ENCODE measurements around the gene CADM2.
A peak's percentile ranks its signal among the peaks of the same experiment; 100 is the strongest.

The CADM2 gene

DNA sequence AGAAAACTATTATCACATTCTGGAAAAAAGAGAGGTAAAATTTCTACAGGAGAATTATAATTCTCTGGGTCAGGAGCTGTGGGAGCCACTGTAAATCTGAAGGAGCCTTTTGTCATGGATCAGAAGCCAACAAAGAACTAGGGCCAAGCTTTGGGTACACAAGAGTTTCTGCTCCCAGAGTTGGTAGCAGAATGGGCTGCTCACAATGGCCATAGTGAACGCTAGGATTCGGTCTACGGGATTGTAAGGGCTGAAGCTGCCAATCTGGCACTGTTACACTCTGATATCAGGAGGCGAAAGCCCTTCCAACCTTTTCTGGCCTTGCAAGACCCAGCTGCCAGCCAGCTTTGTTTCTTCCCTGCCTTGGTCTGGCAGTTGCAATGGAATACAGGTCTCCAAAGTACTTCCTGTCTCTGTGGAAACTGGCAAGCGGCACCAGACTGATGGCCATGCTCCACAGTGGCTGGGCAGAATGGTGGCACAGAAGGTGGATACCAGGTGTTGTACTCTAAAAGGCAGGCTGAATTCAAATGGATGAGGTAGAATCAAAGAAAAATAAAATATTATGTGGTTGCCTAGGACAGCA is 831.7 kb downstream of the CADM2 start:
- TF ChIP-seq, protein P1, sequence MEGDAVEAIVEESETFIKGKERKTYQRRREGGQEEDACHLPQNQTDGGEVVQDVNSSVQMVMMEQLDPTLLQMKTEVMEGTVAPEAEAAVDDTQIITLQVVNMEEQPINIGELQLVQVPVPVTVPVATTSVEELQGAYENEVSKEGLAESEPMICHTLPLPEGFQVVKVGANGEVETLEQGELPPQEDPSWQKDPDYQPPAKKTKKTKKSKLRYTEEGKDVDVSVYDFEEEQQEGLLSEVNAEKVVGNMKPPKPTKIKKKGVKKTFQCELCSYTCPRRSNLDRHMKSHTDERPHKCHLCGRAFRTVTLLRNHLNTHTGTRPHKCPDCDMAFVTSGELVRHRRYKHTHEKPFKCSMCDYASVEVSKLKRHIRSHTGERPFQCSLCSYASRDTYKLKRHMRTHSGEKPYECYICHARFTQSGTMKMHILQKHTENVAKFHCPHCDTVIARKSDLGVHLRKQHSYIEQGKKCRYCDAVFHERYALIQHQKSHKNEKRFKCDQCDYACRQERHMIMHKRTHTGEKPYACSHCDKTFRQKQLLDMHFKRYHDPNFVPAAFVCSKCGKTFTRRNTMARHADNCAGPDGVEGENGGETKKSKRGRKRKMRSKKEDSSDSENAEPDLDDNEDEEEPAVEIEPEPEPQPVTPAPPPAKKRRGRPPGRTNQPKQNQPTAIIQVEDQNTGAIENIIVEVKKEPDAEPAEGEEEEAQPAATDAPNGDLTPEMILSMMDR (conservative IDR thresholded peaks at IDR 0.05; ENCODE audit: control insufficient read depth, insufficient read depth, low read depth, low read length) = no peak
- DNase-seq (ENCODE audit: low read depth) = no peak
- no peak overlapping the region for H3K4me3 ChIP-seq (ENCODE audit: control insufficient read depth, low read depth, low read length)

GRCh38 chr3:85796140-85796539 is 837.4 kb downstream of the CADM2 start:
- no peak overlapping the region for H3K4me3 ChIP-seq (ENCODE audit: control insufficient read depth, low read depth, low read length)
- TF ChIP-seq, protein P1 (conservative IDR thresholded peaks at IDR 0.05; ENCODE audit: control insufficient read depth, insufficient read depth, low read depth, low read length) = no peak
- DNase-seq (ENCODE audit: low read depth) = no peak

DNA sequence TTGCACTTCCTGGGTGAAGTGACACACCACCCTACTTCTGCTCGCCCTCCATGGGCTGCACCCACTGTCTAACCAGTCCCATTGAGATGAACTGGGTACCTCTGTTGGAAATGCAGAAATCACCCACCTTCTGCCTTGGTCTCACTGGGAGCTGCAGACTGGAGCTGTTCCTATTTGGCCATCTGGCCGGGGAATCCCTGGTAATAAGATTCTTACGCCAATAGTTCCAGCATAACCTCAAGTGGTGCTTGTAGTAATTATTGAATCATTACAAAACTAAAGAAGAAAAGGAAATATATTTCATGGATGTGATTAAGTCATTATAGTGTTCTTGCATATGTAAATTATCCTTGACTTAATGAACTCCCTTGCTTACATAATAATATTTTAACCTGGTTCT is 841.9 kb downstream of the CADM2 start:
- H3K4me3 ChIP-seq (ENCODE audit: control insufficient read depth, low read depth, low read length) = no peak overlapping the region
- TF ChIP-seq, protein P1 (conservative IDR thresholded peaks at IDR 0.05; ENCODE audit: control insufficient read depth, insufficient read depth, low read depth, low read length) = no peak
- DNase-seq (ENCODE audit: low read depth) = no peak

DNA sequence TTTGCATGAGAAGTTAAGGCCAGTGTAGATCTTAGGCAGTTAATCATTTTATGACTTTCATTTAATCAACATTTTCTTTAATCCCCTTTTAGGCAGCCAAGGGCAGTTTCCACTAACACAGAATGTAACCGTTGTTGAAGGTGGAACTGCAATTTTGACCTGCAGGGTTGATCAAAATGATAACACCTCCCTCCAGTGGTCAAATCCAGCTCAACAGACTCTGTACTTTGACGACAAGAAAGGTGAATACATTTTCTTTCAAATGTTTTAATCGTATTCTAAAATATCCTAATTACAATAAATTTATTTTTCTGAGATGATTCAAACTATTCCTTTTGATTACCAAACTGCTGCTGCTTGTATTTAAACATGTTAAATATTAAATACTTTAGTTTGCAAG is 843.2 kb downstream of the CADM2 start:
- TF ChIP-seq, protein P1 (conservative IDR thresholded peaks at IDR 0.05; ENCODE audit: control insufficient read depth, insufficient read depth, low read depth, low read length) = no peak
- no peak overlapping the region for H3K4me3 ChIP-seq (ENCODE audit: control insufficient read depth, low read depth, low read length)
- DNase-seq (ENCODE audit: low read depth) = no peak

DNA sequence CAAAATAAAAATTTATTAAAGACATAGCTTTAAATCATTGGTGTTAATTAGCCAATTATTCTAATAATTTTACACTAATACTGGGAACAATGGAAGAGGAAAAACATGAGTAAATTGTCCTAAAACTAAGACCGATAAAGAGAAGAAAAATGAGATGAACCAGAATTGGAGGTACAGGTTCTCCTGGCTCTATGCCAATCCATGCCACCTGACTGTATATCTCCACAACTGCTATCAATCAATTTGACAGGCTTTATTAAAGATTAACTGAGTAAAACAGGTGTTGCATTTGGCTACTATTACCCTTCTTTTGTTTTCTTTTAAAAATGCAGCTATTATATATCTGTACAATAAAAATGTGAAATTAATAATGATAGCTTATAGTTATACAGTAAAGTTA is 850.0 kb downstream of the CADM2 start:
- no peak for DNase-seq (ENCODE audit: low read depth)
- H3K4me3 ChIP-seq (ENCODE audit: control insufficient read depth, low read depth, low read length) = no peak overlapping the region
- TF ChIP-seq, protein P1 (conservative IDR thresholded peaks at IDR 0.05; ENCODE audit: control insufficient read depth, insufficient read depth, low read depth, low read length) = no peak

DNA sequence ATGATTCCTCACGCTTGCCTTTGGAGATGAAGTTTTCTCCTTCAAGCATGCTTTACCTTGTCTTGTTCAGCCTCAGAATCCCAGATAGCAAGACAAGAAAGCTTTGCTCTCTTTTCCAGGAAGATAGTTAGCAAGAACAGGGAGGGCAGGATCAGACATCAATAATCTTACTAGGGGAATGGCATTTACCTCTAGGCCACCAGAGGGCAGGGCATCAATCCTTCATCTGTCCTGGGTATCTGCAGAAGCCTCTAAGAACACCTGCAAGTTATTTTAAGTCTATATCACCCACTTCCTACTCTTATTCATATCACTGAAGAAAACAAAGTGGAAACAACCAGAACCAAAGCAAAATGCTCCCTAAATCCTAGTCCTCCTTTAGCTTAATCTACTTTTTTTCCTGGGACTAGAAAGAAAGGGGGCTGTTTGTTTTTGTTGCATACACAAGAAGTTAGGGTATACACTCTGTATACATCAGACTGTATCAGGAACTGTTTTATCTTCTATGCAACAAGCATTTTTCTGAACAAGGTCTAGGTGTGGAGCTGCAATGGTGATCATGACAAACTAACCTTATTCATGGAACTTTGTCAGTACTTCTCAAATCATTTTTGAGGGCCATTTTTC is 862.5 kb downstream of the CADM2 start:
- H3K4me3 ChIP-seq (ENCODE audit: control insufficient read depth, low read depth, low read length) = no peak overlapping the region
- no peak for DNase-seq (ENCODE audit: low read depth)
- TF ChIP-seq, protein P1 (conservative IDR thresholded peaks at IDR 0.05; ENCODE audit: control insufficient read depth, insufficient read depth, low read depth, low read length) = peak; percentile 25

Data from fibroblast of mammary gland (primary cell).